GM12873 (cell line): ENCODE measurements around the gene ANKRD40.

Experiments
- TF ChIP-seq, protein P1 (sequence below): IDR thresholded peaks from 2 replicates; pipeline ENCODE4 v1.5.1; 2012; ENCODE audit warnings: low read depth, mild to moderate bottlenecking, moderate library complexity, low read length, control low read depth; ENCODE audit not compliant: insufficient read depth; ENCODE audit errors: missing control alignments

Gene ANKRD40

DNA sequence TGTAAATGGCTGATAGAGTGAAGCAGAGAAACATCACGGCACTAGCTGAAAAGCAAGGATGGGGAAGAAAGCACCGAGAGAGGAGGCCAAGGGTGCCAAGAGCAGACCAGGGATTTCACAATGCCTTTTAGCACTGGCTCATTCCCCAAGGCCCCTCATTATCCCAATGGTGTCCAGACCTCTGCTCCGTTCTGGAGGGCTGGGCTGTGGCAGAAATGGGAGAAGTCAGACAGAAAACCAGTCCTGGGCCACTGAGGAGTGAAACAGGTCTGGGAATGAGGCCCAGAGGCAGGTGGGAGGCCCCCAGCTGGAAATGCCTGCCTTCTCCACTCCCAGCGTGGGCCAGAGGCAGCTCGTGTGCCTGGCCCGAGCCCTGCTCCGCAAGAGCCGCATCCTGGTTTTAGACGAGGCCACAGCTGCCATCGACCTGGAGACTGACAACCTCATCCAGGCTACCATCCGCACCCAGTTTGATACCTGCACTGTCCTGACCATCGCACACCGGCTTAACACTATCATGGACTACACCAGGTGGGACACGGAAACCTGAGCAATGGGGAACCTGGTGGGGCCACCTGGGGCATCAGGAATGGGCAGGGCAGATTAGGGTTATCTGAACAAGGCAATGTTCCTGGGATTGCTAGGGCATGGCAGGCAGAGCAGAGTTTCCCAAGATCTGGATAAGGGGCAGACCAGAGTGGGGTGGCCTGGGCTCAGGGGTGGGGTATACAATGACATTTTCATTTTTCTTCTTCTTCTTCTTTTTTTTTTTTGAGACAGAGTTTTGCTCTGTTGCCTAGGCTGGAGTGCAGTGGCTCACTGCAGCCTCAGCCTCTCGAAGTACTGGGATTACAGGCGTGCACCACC, 20.3 kb downstream of the ANKRD40 start:
- TF ChIP-seq, protein P1, sequence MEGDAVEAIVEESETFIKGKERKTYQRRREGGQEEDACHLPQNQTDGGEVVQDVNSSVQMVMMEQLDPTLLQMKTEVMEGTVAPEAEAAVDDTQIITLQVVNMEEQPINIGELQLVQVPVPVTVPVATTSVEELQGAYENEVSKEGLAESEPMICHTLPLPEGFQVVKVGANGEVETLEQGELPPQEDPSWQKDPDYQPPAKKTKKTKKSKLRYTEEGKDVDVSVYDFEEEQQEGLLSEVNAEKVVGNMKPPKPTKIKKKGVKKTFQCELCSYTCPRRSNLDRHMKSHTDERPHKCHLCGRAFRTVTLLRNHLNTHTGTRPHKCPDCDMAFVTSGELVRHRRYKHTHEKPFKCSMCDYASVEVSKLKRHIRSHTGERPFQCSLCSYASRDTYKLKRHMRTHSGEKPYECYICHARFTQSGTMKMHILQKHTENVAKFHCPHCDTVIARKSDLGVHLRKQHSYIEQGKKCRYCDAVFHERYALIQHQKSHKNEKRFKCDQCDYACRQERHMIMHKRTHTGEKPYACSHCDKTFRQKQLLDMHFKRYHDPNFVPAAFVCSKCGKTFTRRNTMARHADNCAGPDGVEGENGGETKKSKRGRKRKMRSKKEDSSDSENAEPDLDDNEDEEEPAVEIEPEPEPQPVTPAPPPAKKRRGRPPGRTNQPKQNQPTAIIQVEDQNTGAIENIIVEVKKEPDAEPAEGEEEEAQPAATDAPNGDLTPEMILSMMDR, result no peak

DNA sequence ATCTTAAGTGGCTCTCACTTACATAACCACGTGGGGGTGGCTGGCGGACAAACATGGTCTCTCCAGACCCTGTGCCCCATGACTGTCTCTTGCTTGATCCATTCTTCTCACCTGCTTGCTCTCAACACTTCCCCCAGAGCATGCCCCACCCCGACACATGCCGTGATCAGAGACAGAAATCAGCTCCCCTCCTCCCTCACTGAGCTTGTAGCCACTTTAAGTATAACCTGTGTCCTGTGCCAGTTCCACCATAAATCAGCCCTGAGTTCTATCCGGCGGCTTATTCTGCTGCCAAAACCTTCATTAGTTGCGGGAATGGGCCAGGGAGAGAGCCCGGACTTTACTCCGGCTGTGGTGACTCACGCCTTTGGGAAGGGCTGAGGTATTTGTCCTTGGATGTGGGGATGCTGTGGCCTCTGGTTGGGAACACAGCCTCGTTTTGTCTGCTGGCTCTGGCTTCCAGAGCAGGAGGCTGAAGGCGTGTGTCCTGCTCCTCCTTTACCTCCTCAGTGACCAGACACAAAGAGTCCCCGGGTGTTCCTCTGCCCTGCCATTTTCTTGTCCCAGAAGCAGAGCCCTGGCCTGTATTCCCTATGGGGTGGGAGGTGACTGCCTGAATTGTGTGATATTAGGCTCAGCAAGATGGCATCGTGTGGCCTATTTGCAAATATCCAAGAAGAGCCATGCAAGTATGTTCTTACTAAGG, 21.1 kb downstream of the ANKRD40 start:
- TF ChIP-seq, protein P1, result no peak

DNA sequence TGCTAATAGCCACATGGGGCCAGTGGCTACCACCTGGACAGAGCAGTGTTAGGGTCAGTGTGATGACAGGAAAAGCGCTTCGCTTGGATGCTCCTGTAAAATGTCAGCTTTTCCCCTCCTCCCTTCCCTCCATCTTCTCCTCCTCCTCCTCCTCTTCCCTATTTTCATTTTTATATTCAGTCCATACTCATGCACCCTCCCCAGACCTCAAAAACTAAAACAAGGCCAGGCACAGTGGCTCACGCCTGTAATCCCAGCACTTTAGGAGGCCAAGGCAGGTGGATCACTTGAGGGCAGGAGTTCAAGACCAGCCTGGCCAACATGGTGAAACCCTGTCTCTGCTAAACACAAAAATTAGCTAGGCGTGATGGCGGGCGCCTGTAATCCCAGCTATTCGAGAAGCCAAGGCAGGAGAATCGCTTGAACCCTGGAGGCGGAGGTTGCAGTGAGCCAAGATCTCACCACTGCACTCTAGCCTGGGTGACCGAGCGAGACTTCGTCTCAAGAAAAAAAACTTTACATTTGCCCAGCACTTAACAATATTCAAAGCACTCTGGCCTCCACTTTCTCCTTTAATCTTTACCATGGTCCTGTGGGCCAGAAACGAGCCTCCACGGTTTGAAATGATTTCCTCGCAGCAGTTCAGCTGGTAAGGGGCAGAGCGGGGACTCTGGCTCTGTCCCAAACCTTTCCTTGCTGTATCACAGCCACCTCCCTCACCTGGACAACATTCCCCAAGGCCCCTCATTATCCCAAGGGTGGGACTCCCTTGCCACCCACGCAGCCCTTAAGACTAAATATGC, 21.8 kb downstream of the ANKRD40 start:
- TF ChIP-seq, protein P1, result no peak

DNA sequence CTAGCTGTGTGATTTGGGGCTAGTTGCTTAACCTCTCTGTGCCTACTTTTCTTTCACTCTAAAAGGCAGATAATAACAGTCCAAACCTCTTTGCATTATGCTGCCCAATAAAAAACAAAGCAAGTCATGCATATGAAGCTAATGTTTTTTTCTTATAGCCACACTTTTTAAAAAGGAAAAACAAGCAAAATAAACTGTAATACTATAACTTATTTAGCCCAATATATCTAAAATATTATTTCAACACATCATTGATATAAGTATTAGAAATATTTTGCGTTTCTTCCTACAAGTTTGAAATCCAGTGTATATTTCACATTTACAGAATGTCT, 22.4 kb downstream of the ANKRD40 start:
- TF ChIP-seq, protein P1, result no peak

DNA sequence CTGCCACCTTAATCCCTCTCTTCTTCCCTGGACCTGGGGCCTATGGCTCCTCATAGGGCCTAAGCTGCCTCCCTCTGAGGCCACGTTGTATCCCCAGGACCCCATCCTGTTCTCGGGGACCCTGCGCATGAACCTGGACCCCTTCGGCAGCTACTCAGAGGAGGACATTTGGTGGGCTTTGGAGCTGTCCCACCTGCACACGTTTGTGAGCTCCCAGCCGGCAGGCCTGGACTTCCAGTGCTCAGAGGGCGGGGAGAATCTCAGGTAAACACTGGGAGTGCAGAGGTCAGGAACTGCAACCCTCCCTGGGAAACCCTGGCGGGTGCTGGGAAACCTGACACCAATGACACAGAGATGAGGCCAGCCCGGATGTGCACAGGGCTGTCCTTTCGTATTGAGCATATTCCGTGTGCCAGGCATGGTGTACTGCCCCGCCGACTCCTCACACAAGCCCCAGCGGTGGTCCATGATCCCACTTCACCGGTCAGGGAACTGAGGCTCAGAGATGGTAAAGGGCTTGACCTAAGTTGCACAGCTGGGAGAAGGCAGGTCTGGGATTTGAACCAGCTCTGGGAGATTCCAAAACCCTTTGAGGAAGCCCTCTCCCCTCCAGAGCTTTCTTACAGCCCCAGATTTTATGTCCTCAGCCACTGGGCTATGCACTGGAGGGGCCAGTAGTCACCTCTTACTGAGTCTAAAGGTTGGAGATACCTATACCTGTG, 22.9 kb downstream of the ANKRD40 start:
- TF ChIP-seq, protein P1, result no peak

DNA sequence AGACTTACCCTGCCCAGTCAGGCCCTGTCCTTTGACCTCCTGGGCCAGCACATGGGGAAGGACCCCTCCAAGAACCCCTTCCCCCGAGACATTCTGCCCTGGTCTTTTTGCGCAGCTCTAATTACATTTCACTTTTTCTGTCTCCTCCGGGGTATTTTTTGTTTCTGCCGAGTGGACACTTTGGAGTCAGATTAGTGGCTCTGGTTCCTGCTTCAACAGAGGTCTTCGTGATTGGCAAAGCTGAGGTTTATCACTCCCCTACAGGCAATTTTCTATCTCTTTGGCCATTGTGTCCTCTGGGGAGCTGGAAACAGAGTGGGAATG, 23.5 kb downstream of the ANKRD40 start:
- TF ChIP-seq, protein P1, result no peak
